ENCODE data around the gene CTBP2. TPM values are rescaled to one million over a fixed set of nuclear protein-coding genes. Genes with fewer than 3 reads are reported as not detected.
"Not testable (repeated sequence)": the region's sequence is repeated elsewhere in the genome, so short reads cannot be mapped to it uniquely, and the experiment has no call there.

Gene CTBP2
- total and polyA plus RNA-seq, 8 donors = 71.2 to 90.0 (median 84.1) TPM

DNA sequence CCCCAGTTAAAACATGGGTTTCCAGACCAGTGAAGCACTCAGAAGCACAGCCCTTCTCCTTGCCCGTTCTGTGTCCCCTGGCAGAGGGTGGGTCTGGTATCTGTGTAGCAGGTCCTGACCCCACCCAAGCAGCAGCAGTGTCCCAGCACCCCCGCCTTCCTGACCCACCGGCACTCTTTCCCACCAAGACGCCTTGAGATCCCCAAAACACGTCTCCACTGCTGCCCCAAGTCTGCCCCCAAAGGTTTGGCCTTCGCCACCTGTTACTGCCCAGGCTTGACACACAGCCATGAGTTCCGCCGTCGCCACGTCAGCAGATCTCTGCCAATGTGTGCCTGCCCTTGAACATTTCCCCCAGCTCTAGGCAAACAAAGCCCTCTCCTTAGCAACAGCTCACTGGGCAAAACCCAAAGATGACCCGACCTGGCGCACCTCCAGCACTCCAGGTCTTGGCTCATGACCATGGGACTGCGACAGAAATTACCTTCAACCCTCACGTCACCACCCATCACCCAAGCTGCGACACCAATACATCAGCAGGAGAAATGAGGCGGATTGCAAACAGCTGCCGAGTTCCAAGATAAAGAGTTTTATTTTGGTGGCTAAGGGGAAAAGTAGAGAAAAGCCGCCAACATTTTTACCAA lies 75.6 kb downstream of the CTBP2 start:
- DNase-seq = peak in 1 of 4 donors; percentile 58
- H3K27ac ChIP-seq = peak overlapping the region; percentile 53 to 74
- intact Hi-C loops (cut with DNase I) = no loop called here

DNA sequence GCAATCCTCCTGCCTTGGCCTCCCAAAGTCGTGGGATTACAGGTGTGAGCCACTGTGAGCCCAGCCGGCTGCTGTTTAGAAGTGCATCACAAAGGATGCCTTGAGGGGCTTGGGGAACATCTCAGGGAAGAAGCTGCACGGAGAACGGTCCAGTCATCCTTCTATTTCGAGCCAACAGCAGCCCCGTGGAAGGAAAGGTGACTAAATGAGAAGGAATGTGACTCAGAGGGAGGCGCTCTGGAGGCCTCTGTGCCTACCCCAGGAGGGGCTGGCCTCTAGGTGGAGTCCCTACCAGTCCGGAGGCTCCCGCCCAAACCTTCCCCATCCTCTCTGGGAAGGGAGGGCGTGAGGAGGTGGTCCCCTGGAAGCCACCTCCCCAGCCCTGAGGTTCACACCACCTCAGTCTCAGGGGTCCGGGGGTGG lies 76.2 kb downstream of the CTBP2 start:
- no peak overlapping the region for H3K4me3 ChIP-seq
- no peaks in the 10 kb centered on the region for H3K9me3 ChIP-seq
- H3K27ac ChIP-seq = peak overlapping the region; percentile 53 to 74
- H3K4me1 ChIP-seq = peaks cover 5 to 33% of the 10 kb centered on the region in 2 donors
- peak; percentile 66 for ATAC-seq
- peaks cover 0 to 26% of the 10 kb centered on the region in 2 donors for H3K36me3 ChIP-seq
- TF ChIP-seq, protein P1, sequence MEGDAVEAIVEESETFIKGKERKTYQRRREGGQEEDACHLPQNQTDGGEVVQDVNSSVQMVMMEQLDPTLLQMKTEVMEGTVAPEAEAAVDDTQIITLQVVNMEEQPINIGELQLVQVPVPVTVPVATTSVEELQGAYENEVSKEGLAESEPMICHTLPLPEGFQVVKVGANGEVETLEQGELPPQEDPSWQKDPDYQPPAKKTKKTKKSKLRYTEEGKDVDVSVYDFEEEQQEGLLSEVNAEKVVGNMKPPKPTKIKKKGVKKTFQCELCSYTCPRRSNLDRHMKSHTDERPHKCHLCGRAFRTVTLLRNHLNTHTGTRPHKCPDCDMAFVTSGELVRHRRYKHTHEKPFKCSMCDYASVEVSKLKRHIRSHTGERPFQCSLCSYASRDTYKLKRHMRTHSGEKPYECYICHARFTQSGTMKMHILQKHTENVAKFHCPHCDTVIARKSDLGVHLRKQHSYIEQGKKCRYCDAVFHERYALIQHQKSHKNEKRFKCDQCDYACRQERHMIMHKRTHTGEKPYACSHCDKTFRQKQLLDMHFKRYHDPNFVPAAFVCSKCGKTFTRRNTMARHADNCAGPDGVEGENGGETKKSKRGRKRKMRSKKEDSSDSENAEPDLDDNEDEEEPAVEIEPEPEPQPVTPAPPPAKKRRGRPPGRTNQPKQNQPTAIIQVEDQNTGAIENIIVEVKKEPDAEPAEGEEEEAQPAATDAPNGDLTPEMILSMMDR (IDR thresholded peaks at IDR 0.05) = no peak
- no peak for DNase-seq
- H3K27me3 ChIP-seq = no peaks in the 10 kb centered on the region
- intact Hi-C loops (cut with DNase I) = no loop called here

More for the DNA sequence above, 75.6 kb downstream of the CTBP2 start:
- Histone ChIP-seq H3K4me3 (no peak overlapping the region), H3K4me1 (peaks cover 5 to 33% of the 10 kb centered on the region in 2 donors), H3K36me3 (peaks cover 0 to 26% of the 10 kb centered on the region in 2 donors), H3K9me3 (no peaks in the 10 kb centered on the region), H3K27me3 (no peaks in the 10 kb centered on the region)
- peak; percentile 60 for ATAC-seq
- TF ChIP-seq, protein P1 (IDR thresholded peaks at IDR 0.05) = no peak

DNA sequence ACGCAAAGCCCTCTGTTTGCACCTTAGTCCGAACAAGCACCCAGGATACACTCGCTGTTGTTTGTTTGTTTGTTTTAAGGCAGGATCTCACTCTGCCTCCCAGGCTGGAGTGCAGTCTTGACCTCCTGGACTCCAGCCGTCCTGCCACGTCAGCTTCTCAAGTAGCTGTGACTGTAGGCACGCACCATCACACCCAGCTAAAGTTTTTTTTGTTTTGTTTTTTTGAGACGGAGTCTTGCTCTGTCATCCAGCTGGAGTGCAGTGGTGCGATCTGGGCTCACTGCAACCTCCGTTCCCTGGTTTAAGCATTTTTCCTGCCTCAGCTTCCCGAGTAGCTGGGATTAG lies 76.8 kb downstream of the CTBP2 start:
- DNase-seq (peak in 1 of 4 donors; percentile 65), ATAC-seq (peak; percentile 14)
- peaks cover 5 to 33% of the 10 kb centered on the region in 2 donors for H3K4me1 ChIP-seq
- H3K4me3 ChIP-seq = no peak overlapping the region
- H3K27ac ChIP-seq = no peak overlapping the region
- intact Hi-C loops (cut with DNase I) = no loop called here
- TF ChIP-seq, protein P1 (IDR thresholded peaks at IDR 0.05) = no peak
- peaks cover 0 to 26% of the 10 kb centered on the region in 2 donors for H3K36me3 ChIP-seq
- H3K27me3 ChIP-seq = no peaks in the 10 kb centered on the region
- H3K9me3 ChIP-seq = no peaks in the 10 kb centered on the region

DNA sequence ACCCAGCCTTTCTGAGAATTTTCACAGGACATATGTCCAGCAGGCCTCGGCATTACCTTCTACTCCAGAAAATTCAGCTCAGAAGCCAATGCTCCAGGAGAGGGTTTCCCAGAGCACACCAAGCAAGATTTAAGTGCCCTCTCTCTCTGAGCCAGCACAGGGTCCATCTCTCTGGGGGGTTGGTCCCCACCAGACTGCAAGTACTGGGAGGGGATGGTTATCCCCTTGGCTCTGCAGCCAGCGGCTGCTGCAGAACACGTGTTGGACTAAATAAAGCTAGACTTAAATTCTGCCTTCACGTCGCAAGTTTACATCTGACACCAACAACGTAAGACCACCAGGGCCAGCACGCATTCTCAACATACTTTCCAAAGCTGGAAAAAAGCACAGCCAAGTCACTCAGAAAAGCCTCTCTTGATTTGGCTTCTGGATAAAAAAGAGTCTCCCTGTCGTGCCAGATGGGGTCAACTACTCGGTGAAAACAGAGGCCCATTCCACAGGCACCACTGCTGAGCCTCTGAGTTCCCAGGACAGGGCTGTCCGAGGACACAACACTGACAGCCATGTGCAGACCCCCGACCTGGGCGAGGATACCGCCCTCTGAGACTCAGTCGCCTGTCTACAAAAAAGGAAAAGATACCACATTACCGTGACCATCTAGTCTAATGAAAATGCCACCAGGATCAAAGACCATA lies 77.3 kb downstream of the CTBP2 start:
- no peak overlapping the region for H3K27ac ChIP-seq
- peaks cover 5 to 33% of the 10 kb centered on the region in 2 donors for H3K4me1 ChIP-seq
- DNase-seq (no peak), ATAC-seq (no peak)
- TF ChIP-seq, protein P1 (IDR thresholded peaks at IDR 0.05) = no peak
- H3K27me3 ChIP-seq = no peaks in the 10 kb centered on the region
- intact Hi-C loops (cut with DNase I) = no loop called here
- H3K9me3 ChIP-seq = no peaks in the 10 kb centered on the region
- no peak overlapping the region for H3K4me3 ChIP-seq
- peaks cover 0 to 21% of the 10 kb centered on the region in 2 donors for H3K36me3 ChIP-seq

DNA sequence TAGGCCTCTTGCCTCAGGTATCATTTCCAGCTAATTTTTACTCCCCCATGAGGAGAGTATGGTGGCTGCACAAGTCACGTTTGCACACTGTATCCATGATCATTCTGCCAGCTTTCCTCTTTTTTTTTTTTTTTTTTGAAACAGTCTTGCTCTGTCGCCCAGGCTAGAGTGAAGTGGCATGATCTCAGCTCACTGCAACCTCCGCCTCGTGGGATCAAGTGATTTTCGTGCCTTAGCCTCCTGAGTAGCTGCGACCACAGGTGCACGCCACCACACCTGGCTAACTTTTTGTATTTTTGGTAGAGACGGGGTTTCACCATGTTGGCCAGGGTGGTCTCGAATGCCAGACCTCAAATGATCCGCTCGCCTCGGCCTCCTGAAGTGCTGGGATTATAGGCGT lies 77.9 kb downstream of the CTBP2 start:
- intact Hi-C loops (cut with DNase I); H3K27ac ChIP-seq: not testable (repeated sequence)

More for the DNA sequence above, 77.9 kb downstream of the CTBP2 start:
- H3K4me3 ChIP-seq, H3K27me3 ChIP-seq, ATAC-seq, DNase-seq, H3K9me3 ChIP-seq: not testable (repeated sequence)
- Histone ChIP-seq H3K4me1 (peaks cover 5 to 33% of the 10 kb centered on the region in 2 donors), H3K36me3 (peaks cover 0 to 18% of the 10 kb centered on the region in 2 donors)

Measured in left lung (tissue), 10 donors.